DND-41 (cell line): ENCODE data around the gene GPT2.
A peak's percentile ranks its signal among the peaks of the same experiment; 100 is the strongest.

Source experiments
- ATAC-seq: fragments of 200-7000 bp; cut with Tn5 transposase; 3 replicates; pipeline ENCODE4 v1.9.1; 2021; ENCODE audit warnings: low read depth; ENCODE audit not compliant: insufficient read depth
- DNase-seq: peaks from one replicate; pipeline ENCODE4 v3.0.0-alpha.2; 2020
- H2AFZ ChIP-seq: 2 replicates; pipeline ENCODE4 v1.6.0; 2012; ENCODE audit warnings: low read depth, low read length
- H3K27ac ChIP-seq: 2 replicates; pipeline ENCODE4 v1.5.1; 2012; ENCODE audit warnings: low read length, inconsistent platforms
- H3K27me3 ChIP-seq: fragments of 200-600 bp; sonication (generic); 2 replicates; pipeline ENCODE4 v1.6.0; 2012; ENCODE audit warnings: low read length, mild to moderate bottlenecking, inconsistent platforms; ENCODE audit not compliant: insufficient read depth, poor library complexity
- H3K36me3 ChIP-seq: 2 replicates; pipeline ENCODE4 v1.5.1; 2012; ENCODE audit warnings: low read length, inconsistent platforms; ENCODE audit not compliant: insufficient read depth
- H3K4me1 ChIP-seq: 2 replicates; pipeline ENCODE4 v1.5.1; 2012; ENCODE audit warnings: mild to moderate bottlenecking, low read length; ENCODE audit not compliant: insufficient read depth
- H3K4me2 ChIP-seq: 2 replicates; pipeline ENCODE4 v1.6.0; 2012; ENCODE audit warnings: mild to moderate bottlenecking, moderate library complexity, low read length, inconsistent platforms; ENCODE audit not compliant: insufficient read depth
- H3K4me3 ChIP-seq, 2 experiments: fragments of 200-600 bp in 1 of 2; shearing (Covaris generic) in 1 of 2; 2 replicates each; pipeline ENCODE4 v1.5.1; 2012 to 2016; ENCODE audit warnings: inconsistent platforms in 2 of 2, low read length in 2 of 2, mild to moderate bottlenecking in 2 of 2, low read depth in 1 of 2, moderate library complexity in 1 of 2
- H3K79me2 ChIP-seq: 2 replicates; pipeline ENCODE4 v1.6.0; 2012; ENCODE audit warnings: low read length, inconsistent platforms; ENCODE audit not compliant: insufficient read depth
- H3K9ac ChIP-seq: 2 replicates; pipeline ENCODE4 v1.6.0; 2012; ENCODE audit warnings: low read depth, mild to moderate bottlenecking, inconsistent platforms, low read length, moderate library complexity
- H3K9me3 ChIP-seq: 2 replicates; pipeline ENCODE4 v1.5.1; 2012; ENCODE audit warnings: low read length, moderate library complexity, mild to moderate bottlenecking, inconsistent platforms; ENCODE audit not compliant: insufficient read depth, severe bottlenecking
- H4K20me1 ChIP-seq: 2 replicates; pipeline ENCODE4 v1.6.0; 2012; ENCODE audit warnings: low read length; ENCODE audit not compliant: insufficient read depth
- CTCF ChIP-seq: IDR thresholded peaks from 2 replicates; pipeline ENCODE4 v1.5.1; 2012; ENCODE audit warnings: borderline replicate concordance, low read length, moderate library complexity, mild to moderate bottlenecking; ENCODE audit not compliant: poor library complexity, severe bottlenecking; ENCODE audit errors: extremely low read depth
- EZH2 ChIP-seq: IDR thresholded peaks from 3 replicates; pipeline ENCODE4 v1.6.1; 2012; ENCODE audit warnings: borderline replicate concordance, low read depth, mild to moderate bottlenecking, moderate library complexity, low read length, inconsistent platforms; ENCODE audit not compliant: severe bottlenecking

The GPT2 gene

GRCh38 chr16:46972429-46973206 lies 88.5 kb downstream of the GPT2 start:
- Histone ChIP-seq H3K9ac (peak overlapping the region; percentile 94), H3K9me3 (no peaks in the 10 kb centered on the region), H3K79me2 (peaks cover 69% of the 10 kb centered on the region), H3K36me3 (peaks cover 36% of the 10 kb centered on the region), H3K4me2 (peak overlapping the region; percentile 87), H4K20me1 (peaks cover 44% of the 10 kb centered on the region), H3K4me1 (peaks cover 35% of the 10 kb centered on the region), H3K27me3 (no peaks in the 10 kb centered on the region), H3K4me3 (peak overlapping the region; percentile 70 to 86), H3K27ac (peak overlapping the region; percentile 92), H2AFZ (peak overlapping the region; percentile 93)
- TF ChIP-seq CTCF (no peak), EZH2 (no peak)
- DNase-seq = peak; percentile 30
- peak; percentile 50 for ATAC-seq

- Histone ChIP-seq H3K79me2 (peaks cover 62% of the 10 kb centered on the region), H3K27me3 (no peaks in the 10 kb centered on the region), H3K4me3 (peak within 1 kb of the TSS; percentile 70 to 86), H3K27ac (peak within 1 kb of the TSS; percentile 92), H3K9ac (peak within 1 kb of the TSS; percentile 94), H4K20me1 (peaks cover 37% of the 10 kb centered on the region), H3K4me2 (peak within 1 kb of the TSS; percentile 87), H3K9me3 (no peaks in the 10 kb centered on the region), H3K36me3 (peaks cover 28% of the 10 kb centered on the region), H2AFZ (peak within 1 kb of the TSS; percentile 93), H3K4me1 (peaks cover 35% of the 10 kb centered on the region)
- ATAC-seq (peak; percentile 93), DNase-seq (peak; percentile 90)
- no peak for TF ChIP-seq EZH2
- no peak for TF ChIP-seq CTCF
Observed at GRCh38 chr16:46973207-46973995, 89.2 kb downstream of the GPT2 start, which contains the start of gene DNAJA2. TSS of gene DNAJA2 (minus strand) at chr16:46973674. CDS start at chr16:46973572, 102 bp downstream.

GRCh38 chr16:46973996-46974324 lies 89.8 kb downstream of the GPT2 start:
- H3K4me1 ChIP-seq = peaks cover 35% of the 10 kb centered on the region
- DNase-seq (no peak), ATAC-seq (no peak)
- H3K4me3 ChIP-seq = peak overlapping the region; percentile 70 to 86
- peak overlapping the region; percentile 94 for H3K9ac ChIP-seq
- H3K4me2 ChIP-seq = peak overlapping the region; percentile 87
- H3K27me3 ChIP-seq = no peaks in the 10 kb centered on the region
- H3K36me3 ChIP-seq = peaks cover 23% of the 10 kb centered on the region
- H4K20me1 ChIP-seq = peaks cover 32% of the 10 kb centered on the region; the same call in 1 of the 2 replicates
- TF ChIP-seq EZH2 (no peak), CTCF (no peak)
- H3K9me3 ChIP-seq = no peaks in the 10 kb centered on the region
- peak overlapping the region; percentile 92 for H3K27ac ChIP-seq
- peak overlapping the region; percentile 93 for H2AFZ ChIP-seq
- H3K79me2 ChIP-seq = peaks cover 56% of the 10 kb centered on the region
